Nephron (organoid): ENCODE data around the gene SLC12A7.

Experiments used
- H3K27ac Mint-ChIP-seq, 3 experiments: 2 replicates each; pipeline ENCODE4 v1.8.0; 2020; ENCODE audit warnings: mixed read lengths in 3 of 3, mild to moderate bottlenecking in 2 of 3, moderate library complexity in 1 of 3
- H3K27me3 Mint-ChIP-seq: 2 replicates; pipeline ENCODE4 v1.8.0; 2021; ENCODE audit warnings: low read depth, mild to moderate bottlenecking, moderate library complexity, mixed read lengths
- H3K36me3 Mint-ChIP-seq: 2 replicates; pipeline ENCODE4 v1.8.0; 2020; ENCODE audit warnings: low read depth, mixed read lengths
- H3K4me1 Mint-ChIP-seq: 2 replicates; pipeline ENCODE4 v1.8.0; 2020; ENCODE audit warnings: mixed read lengths
- H3K4me3 Mint-ChIP-seq, 3 experiments: 2 replicates each; pipeline ENCODE4 v1.8.0; 2020; ENCODE audit warnings: mild to moderate bottlenecking in 3 of 3, mixed read lengths in 3 of 3, moderate library complexity in 2 of 3
- H3K9me3 Mint-ChIP-seq: 2 replicates; pipeline ENCODE4 v1.8.0; 2020; ENCODE audit warnings: mixed read lengths
- CTCF ChIP-seq, 3 experiments: fragments of 200-600 bp; sonication (generic); IDR thresholded peaks; one replicate each; pipeline ENCODE4 v1.5.0; 2021; ENCODE audit warnings: antibody characterized with exemption in 3 of 3; ENCODE audit not compliant: unreplicated experiment in 3 of 3

Gene SLC12A7

DNA sequence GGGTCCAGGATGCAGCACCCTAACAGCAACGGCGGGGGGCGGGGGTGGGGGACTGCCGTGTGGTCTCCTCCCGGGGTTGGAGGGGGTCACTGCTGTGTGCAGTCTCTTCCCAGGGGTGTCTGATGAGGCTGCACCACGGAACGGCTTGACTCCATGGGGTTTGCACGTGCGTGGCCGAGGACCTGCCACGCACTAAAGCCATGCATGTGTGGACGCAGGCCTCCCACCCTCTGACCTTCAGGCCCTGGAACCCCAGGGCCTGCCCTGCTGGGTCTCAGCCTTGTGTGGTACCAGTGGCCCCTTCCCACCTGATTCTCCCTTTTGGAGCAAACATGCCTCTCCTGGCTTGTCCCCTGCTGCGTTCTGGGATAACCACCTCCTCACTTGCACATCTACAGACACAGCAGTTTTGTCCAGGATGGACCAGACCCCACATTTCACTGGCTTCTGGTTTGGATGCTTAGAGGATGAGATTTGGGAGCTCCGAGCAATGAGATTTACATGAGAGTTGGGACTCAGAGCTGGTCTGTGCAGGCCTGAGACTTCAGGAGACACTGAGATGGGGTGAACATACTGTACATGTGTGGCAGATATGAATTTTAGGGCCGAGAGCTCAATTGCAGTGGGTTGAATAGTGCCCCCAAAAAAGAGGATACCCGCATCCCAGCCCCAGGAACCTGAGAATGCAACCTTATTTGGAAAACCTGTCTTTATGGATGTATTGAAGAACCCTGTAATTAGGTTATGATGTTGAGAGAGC is 45.8 kb downstream of the SLC12A7 start:
- Mint-ChIP-seq H3K9me3 (no peaks in the 10 kb centered on the region), H3K4me1 (no peaks in the 10 kb centered on the region), H3K27me3 (no peaks in the 10 kb centered on the region), H3K36me3 (peaks cover 15% of the 10 kb centered on the region), H3K27ac (no peak overlapping the region), H3K4me3 (no peak overlapping the region)
- no peak for TF ChIP-seq CTCF (IDR thresholded peaks at IDR 0.05; ENCODE audit: unreplicated experiment in 3 of 3)

- no peak overlapping the region for H3K27ac Mint-ChIP-seq
- no peak overlapping the region for H3K4me3 Mint-ChIP-seq
- no peaks in the 10 kb centered on the region for H3K27me3 Mint-ChIP-seq
- H3K9me3 Mint-ChIP-seq: no peaks in the 10 kb centered on the region
- TF ChIP-seq CTCF (IDR thresholded peaks at IDR 0.05; ENCODE audit: unreplicated experiment in 3 of 3): no peak
- no peaks in the 10 kb centered on the region for H3K4me1 Mint-ChIP-seq
- H3K36me3 Mint-ChIP-seq: peaks cover 15% of the 10 kb centered on the region
Observed at GRCh38 chr5:1065143-1065750, 46.6 kb downstream of the SLC12A7 start.

- H3K27ac Mint-ChIP-seq: no peak overlapping the region
- no peak overlapping the region for H3K4me3 Mint-ChIP-seq
- H3K4me1 Mint-ChIP-seq: no peaks in the 10 kb centered on the region
- H3K27me3 Mint-ChIP-seq: no peaks in the 10 kb centered on the region
- H3K9me3 Mint-ChIP-seq: no peaks in the 10 kb centered on the region
- no peak for TF ChIP-seq CTCF (IDR thresholded peaks at IDR 0.05; ENCODE audit: unreplicated experiment in 3 of 3)
- peaks cover 15% of the 10 kb centered on the region for H3K36me3 Mint-ChIP-seq
Observed at GRCh38 chr5:1064383-1065142, 47.3 kb downstream of the SLC12A7 start.

DNA sequence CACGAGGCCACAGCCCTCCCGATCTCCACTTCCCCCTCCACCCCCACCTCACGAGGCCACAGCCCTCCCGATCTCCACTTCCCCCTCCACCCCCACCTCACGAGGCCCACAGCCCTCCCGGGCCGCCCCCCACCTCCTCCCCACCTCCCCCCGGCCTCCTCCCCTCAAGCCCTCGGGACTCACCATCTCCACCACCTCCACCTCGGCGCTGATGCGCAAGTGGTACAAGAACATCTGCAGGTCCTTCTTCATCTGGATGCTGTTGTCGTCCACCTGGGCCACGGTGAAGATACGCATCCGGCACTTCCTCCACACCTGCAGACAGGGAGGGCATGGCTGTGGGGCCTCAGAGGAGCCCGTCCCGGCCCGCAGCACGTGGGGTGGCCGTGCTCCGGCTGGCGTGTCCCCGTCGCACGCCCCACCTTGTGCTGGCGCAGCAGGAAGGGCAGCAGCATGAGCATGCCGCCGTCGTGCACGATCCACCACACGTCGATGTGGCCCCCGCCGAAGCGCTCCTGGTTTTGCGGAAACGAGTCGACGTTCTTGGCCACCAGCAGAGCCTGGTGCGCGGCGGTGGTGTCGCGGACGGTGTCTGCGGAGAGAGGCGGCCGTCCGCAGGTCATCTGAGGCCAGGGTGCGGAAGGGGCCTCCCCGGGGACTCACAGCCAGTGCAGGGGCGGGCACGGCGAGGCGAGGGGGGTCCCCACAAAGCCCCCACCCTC is 48.0 kb downstream of the SLC12A7 start:
- Mint-ChIP-seq H3K9me3 (no peaks in the 10 kb centered on the region), H3K36me3 (peaks cover 15% of the 10 kb centered on the region), H3K4me1 (no peaks in the 10 kb centered on the region), H3K4me3 (no peak overlapping the region), H3K27ac (no peak overlapping the region), H3K27me3 (no peaks in the 10 kb centered on the region)
- TF ChIP-seq CTCF (IDR thresholded peaks at IDR 0.05; ENCODE audit: unreplicated experiment in 3 of 3): no peak

- Mint-ChIP-seq H3K4me3 (no peak overlapping the region), H3K36me3 (peaks cover 15% of the 10 kb centered on the region), H3K4me1 (no peaks in the 10 kb centered on the region), H3K27me3 (no peaks in the 10 kb centered on the region), H3K9me3 (no peaks in the 10 kb centered on the region), H3K27ac (no peak overlapping the region)
- no peak for TF ChIP-seq CTCF (IDR thresholded peaks at IDR 0.05; ENCODE audit: unreplicated experiment in 3 of 3)
Observed at GRCh38 chr5:1062761-1063568, 48.9 kb downstream of the SLC12A7 start.
